CD4-positive, CD25-positive, alpha-beta regulatory T cell (primary cell): ENCODE measurements around the gene TFCP2L1. TPM values are rescaled to one million over a fixed set of nuclear protein-coding genes. Genes with fewer than 3 reads are reported as not detected.

Experiments used
- ATAC-seq, 2 donors: fragments of 150-1000 bp; cut with Tn5 transposase; one replicate each; pipeline ENCODE4 v1.10.0; 2021; ENCODE audit warnings: low read depth in 2 of 2, moderate number of reproducible peaks in 2 of 2, moderate library complexity in 1 of 2
- DNase-seq, 3 donors: peaks; one replicate each; pipeline versions ENCODE4 v3.0.0 to v3.0.0-alpha.2; 2012 to 2022; ENCODE audit warnings: mixed read lengths in 1 of 3
- H3K27ac ChIP-seq: one replicate; pipeline ENCODE4 v1.7.0; 2013; ENCODE audit warnings: mild to moderate bottlenecking, low read length; ENCODE audit not compliant: insufficient read depth, poor library complexity, severe bottlenecking
- H3K27me3 ChIP-seq: one replicate; pipeline ENCODE4 v1.7.0; 2013; ENCODE audit warnings: low read length; ENCODE audit not compliant: control insufficient read depth, insufficient read depth
- H3K36me3 ChIP-seq: one replicate; pipeline ENCODE4 v1.7.0; 2013; ENCODE audit warnings: mild to moderate bottlenecking, low read length, moderate library complexity; ENCODE audit not compliant: control insufficient read depth, insufficient read depth
- H3K4me1 ChIP-seq: 2 replicates; pipeline ENCODE4 v1.7.0; 2013; ENCODE audit warnings: mild to moderate bottlenecking, low read length; ENCODE audit not compliant: insufficient read depth, control insufficient read depth, poor library complexity, severe bottlenecking
- H3K4me3 ChIP-seq: one replicate; pipeline ENCODE4 v1.7.0; 2013; ENCODE audit warnings: low read depth, mild to moderate bottlenecking, low read length, moderate library complexity
- H3K9me3 ChIP-seq, 2 experiments: 1 replicate in 1 of 2; 2 replicates in 1 of 2; pipeline ENCODE4 v1.7.0; 2013; ENCODE audit warnings: low read length in 2 of 2, mild to moderate bottlenecking in 1 of 2, moderate library complexity in 1 of 2; ENCODE audit not compliant: control insufficient read depth in 2 of 2
- H3K27ac Mint-ChIP-seq, 3 donors: one replicate each; pipeline ENCODE4 v1.8.0; 2020 to 2022; ENCODE audit warnings: mild to moderate bottlenecking in 3 of 3, mixed read lengths in 3 of 3, moderate library complexity in 2 of 3
- H3K27me3 Mint-ChIP-seq: one replicate; pipeline ENCODE4 v1.8.0; 2022; ENCODE audit warnings: mild to moderate bottlenecking, mixed read lengths
- H3K36me3 Mint-ChIP-seq: one replicate; pipeline ENCODE4 v1.8.0; 2020; ENCODE audit warnings: mixed read lengths
- H3K4me1 Mint-ChIP-seq, 4 donors: one replicate each; pipeline ENCODE4 v1.8.0; 2020 to 2022; ENCODE audit warnings: mixed read lengths in 4 of 4, mild to moderate bottlenecking in 1 of 4
- H3K4me3 Mint-ChIP-seq, 4 donors: one replicate each; pipeline ENCODE4 v1.8.0; 2020 to 2022; ENCODE audit warnings: mild to moderate bottlenecking in 4 of 4, mixed read lengths in 4 of 4, moderate library complexity in 3 of 4
- H3K9me3 Mint-ChIP-seq, 7 donors: one replicate each; pipeline ENCODE4 v1.8.0; 2020 to 2022; ENCODE audit warnings: mixed read lengths in 7 of 7, mild to moderate bottlenecking in 3 of 7, moderate library complexity in 2 of 7
- polyA plus RNA-seq, 4 donors: library from polyadenylated mRNA; unstranded; fragments of 300-500 nt; fragmentation: Illumina TruSeq; gene quantifications; one replicate each; pipeline ENCODE4 v1.2.3, GENCODE V29; 2021
- total RNA-seq: library from RNA; stranded (reverse); gene quantifications from one replicate; pipeline ENCODE4 v1.2.3, GENCODE V29; 2022

The TFCP2L1 gene
- total and polyA plus RNA-seq, 5 donors from 2014 or later, result 0.05 TPM; not detected in 4

DNA sequence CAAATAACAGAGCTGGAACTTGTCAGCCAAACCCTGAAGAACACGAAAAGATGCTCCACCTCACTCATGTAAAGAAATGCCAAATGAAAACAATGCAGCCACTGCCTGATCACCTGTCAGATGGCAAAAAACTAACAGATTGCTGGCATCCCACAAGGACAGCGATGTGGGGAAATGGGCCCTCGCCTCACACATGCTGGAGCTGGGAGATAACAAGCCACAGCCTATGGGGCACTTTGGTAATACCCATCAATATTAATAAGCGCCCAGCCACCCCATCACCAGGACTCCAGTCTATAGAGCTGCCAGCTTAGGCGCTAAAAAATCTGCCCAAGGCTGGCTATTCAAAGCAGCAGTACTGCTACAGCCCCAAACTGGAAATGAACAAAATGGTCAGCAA lies 27.0 kb downstream of the TFCP2L1 start:
- no peaks in the 10 kb centered on the region for H3K9me3 ChIP-seq
- H3K27ac Mint-ChIP-seq, result no peak overlapping the region
- no peaks in the 10 kb centered on the region for H3K9me3 Mint-ChIP-seq
- peaks cover 4% of the 10 kb centered on the region for H3K27me3 Mint-ChIP-seq
- no peaks in the 10 kb centered on the region for H3K36me3 ChIP-seq
- ATAC-seq, result no peak
- no peak overlapping the region for H3K27ac ChIP-seq
- no peak overlapping the region for H3K4me3 ChIP-seq
- H3K4me1 Mint-ChIP-seq, result no peaks in the 10 kb centered on the region
- no peak overlapping the region for H3K4me3 Mint-ChIP-seq
- DNase-seq, result no peak
- H3K27me3 ChIP-seq, result no peaks in the 10 kb centered on the region
- H3K4me1 ChIP-seq, result no peaks in the 10 kb centered on the region
- no peaks in the 10 kb centered on the region for H3K36me3 Mint-ChIP-seq

DNA sequence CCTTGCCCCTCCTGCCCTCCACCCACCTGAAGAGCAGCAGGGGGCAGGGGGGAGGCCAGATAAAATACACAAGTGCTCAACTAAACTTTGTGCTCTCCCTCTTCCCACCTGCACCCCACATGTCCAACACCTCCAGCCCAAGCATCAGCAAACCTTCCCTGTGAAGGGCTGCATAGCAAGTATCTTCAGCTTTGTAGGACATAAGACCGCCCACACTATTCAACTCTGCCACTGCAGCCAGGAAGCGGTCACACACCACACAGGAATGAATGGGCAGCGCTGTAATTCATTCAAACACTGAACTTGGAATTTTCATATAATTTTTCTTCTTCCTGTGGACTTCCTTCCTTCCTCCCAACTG lies 27.5 kb downstream of the TFCP2L1 start:
- H3K36me3 Mint-ChIP-seq, result no peaks in the 10 kb centered on the region
- H3K36me3 ChIP-seq, result no peaks in the 10 kb centered on the region
- no peak overlapping the region for H3K27ac Mint-ChIP-seq
- ATAC-seq (no peak), DNase-seq (no peak)
- H3K4me1 ChIP-seq, result no peaks in the 10 kb centered on the region
- H3K4me3 ChIP-seq, result no peak overlapping the region
- no peaks in the 10 kb centered on the region for H3K9me3 ChIP-seq
- H3K4me1 Mint-ChIP-seq, result no peaks in the 10 kb centered on the region
- peaks cover 4% of the 10 kb centered on the region for H3K27me3 Mint-ChIP-seq
- no peaks in the 10 kb centered on the region for H3K27me3 ChIP-seq
- H3K9me3 Mint-ChIP-seq, result no peaks in the 10 kb centered on the region
- no peak overlapping the region for H3K27ac ChIP-seq
- no peak overlapping the region for H3K4me3 Mint-ChIP-seq

DNA sequence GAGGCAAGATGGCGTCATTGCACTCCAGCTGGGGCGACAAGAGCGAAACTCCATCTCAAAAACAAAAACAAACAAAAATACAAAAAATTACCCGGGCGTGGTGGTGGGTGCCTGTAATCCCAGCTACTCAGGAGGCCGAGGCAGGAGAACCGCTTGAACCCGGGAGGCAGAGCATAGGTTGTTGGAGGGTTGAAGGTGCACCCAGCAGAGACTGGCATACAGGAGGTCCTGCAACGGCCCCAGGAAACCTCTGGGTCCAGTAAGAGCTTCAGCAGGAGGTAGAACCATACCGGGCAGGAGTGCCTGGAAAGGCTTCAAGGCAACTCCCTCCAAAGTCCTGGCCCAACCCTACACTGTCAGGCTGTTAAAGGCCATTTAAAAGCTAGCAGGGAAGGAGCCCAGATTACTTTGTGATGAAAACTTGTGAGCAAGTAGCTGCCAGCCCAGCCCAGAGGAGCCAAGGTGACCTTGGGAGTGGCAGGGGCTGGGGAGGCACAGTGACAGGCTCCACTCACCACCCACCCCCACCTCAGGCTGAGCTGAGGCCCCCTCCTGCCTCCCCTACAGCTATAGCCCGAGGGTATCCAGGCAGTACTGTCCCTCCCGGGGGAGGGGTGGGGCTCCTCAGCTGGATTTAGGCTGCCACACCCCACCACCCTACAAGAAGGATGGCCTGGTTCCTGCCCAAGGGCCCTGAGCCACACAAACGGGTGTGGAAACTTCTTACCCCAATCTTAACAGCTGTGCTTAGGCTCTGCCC lies 28.1 kb downstream of the TFCP2L1 start:
- Histone ChIP-seq H3K4me1 (no peaks in the 10 kb centered on the region), H3K27ac (no peak overlapping the region), H3K9me3 (no peaks in the 10 kb centered on the region), H3K36me3 (no peaks in the 10 kb centered on the region), H3K4me3 (no peak overlapping the region), H3K27me3 (no peaks in the 10 kb centered on the region)
- no peaks in the 10 kb centered on the region for H3K36me3 Mint-ChIP-seq
- H3K4me1 Mint-ChIP-seq, result no peaks in the 10 kb centered on the region
- H3K9me3 Mint-ChIP-seq, result no peaks in the 10 kb centered on the region
- ATAC-seq, result no peak
- no peak for DNase-seq
- H3K27ac Mint-ChIP-seq, result no peak overlapping the region
- no peak overlapping the region for H3K4me3 Mint-ChIP-seq
- H3K27me3 Mint-ChIP-seq, result peaks cover 4% of the 10 kb centered on the region

DNA sequence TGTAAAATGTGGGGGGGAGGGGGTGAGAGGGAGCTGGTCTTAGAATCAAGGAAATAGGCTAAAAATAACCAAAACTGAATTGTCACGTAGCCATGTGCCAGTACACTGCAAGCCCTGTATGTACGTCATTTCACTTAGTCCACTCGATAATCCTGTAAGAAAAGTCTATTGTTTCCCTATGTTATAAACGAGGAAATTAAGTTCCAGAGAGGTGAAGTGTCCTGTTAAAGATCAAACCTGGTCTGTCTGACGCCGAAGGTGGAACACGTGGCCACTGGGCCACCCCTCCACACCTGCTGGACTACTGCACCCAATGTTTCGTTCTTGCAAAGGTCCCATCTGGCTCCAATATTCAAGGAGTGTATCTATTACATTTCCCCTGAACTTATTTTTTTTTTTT lies 29.6 kb downstream of the TFCP2L1 start:
- no peak for DNase-seq
- Histone ChIP-seq H3K27ac (no peak overlapping the region), H3K36me3 (no peaks in the 10 kb centered on the region), H3K4me1 (no peaks in the 10 kb centered on the region), H3K4me3 (no peak overlapping the region), H3K27me3 (no peaks in the 10 kb centered on the region), H3K9me3 (no peaks in the 10 kb centered on the region)
- Mint-ChIP-seq H3K27ac (no peak overlapping the region), H3K36me3 (no peaks in the 10 kb centered on the region), H3K4me3 (no peak overlapping the region), H3K4me1 (no peaks in the 10 kb centered on the region), H3K9me3 (no peaks in the 10 kb centered on the region), H3K27me3 (no peaks in the 10 kb centered on the region)
- ATAC-seq, result no peak

DNA sequence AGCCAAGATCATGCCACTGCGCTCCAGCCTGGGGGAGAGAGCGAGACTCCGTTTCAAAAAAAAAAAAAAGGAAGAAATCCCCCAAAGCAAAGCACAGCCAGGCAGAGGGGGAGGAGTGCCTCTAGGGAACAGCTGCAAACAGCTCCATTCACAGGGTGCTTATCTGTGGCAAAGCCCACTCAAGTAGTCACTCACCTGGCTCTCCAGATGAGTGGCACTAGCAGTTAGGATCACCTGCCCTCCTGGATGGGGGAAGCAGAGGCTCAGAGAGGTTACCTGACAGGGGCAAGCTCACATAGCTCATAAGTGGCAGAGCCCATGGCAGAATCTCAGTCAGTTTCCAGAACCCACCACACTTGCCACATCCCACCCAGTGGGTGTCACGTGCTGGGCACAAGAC lies 30.3 kb downstream of the TFCP2L1 start:
- Histone ChIP-seq H3K9me3 (no peaks in the 10 kb centered on the region), H3K36me3 (no peaks in the 10 kb centered on the region), H3K27ac (no peak overlapping the region), H3K4me3 (no peak overlapping the region), H3K27me3 (no peaks in the 10 kb centered on the region), H3K4me1 (no peaks in the 10 kb centered on the region)
- H3K27ac Mint-ChIP-seq, result no peak overlapping the region
- ATAC-seq (no peak), DNase-seq (no peak)
- no peaks in the 10 kb centered on the region for H3K9me3 Mint-ChIP-seq
- H3K4me1 Mint-ChIP-seq, result no peaks in the 10 kb centered on the region
- H3K4me3 Mint-ChIP-seq, result no peak overlapping the region
- no peaks in the 10 kb centered on the region for H3K36me3 Mint-ChIP-seq
- H3K27me3 Mint-ChIP-seq, result no peaks in the 10 kb centered on the region

DNA sequence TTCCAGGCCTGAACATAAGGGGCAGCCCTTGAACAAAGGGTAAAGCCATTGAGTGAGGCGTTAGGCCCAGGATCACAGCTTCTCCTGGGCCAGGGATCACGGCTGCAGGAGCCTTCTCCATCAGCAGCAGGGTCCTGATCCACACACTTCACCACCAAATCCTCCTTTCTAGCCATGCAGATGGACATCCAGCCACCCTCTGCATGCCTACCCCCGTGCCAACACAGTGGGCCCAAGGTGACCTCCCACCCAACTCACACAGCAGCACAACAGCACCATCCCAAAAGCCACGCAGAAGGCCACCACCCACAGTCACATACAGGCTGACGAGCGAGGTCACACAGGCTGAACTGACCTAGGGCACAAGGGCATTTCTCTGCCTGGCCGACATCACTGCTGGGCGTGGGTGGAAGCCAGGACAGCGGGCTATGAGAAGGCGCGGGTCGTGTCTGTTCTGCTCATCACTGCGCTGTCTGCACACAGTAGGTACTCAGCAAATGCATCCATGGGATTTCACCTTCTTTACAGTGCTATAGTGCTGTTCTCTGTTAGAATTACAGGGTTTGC lies 31.2 kb downstream of the TFCP2L1 start:
- DNase-seq (no peak), ATAC-seq (no peak)
- Histone ChIP-seq H3K4me1 (no peaks in the 10 kb centered on the region), H3K27me3 (no peaks in the 10 kb centered on the region), H3K9me3 (no peaks in the 10 kb centered on the region), H3K36me3 (no peaks in the 10 kb centered on the region), H3K27ac (no peak overlapping the region), H3K4me3 (no peak overlapping the region)
- Mint-ChIP-seq H3K9me3 (no peaks in the 10 kb centered on the region), H3K4me1 (no peaks in the 10 kb centered on the region), H3K27me3 (no peaks in the 10 kb centered on the region), H3K27ac (no peak overlapping the region), H3K4me3 (no peak overlapping the region), H3K36me3 (no peaks in the 10 kb centered on the region)

DNA sequence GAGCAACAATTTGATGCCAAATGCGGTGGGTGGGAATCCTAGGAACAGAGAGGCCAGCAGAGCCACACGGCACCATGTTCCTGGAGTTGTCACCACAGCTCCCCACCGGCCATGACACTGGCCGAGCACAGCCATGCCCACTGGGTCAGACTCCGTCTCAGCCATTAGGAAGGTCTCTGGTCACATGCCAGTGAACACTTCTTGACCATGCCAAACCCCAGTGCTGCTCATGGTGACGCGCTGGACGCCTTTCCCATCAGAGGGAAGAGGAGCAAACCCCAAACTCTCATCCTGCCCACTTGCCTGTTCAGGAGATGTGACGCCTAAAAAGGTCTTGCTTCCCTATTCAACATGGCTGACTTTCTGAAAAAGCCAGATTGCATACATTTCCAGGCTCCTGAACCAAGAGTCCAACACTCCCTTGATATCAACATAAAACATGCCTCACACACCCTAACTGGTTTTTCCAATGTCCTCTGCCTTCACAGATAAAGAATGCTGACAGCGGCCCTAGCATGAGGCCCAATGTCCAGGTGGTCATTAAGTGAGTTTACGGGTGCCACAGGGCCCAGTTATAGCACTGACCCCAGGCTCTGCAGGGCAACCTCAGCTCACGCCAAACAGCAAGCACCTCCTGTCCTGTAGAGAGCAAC lies 31.9 kb downstream of the TFCP2L1 start:
- Mint-ChIP-seq H3K4me1 (no peaks in the 10 kb centered on the region), H3K9me3 (no peaks in the 10 kb centered on the region), H3K27me3 (no peaks in the 10 kb centered on the region), H3K4me3 (no peak overlapping the region), H3K36me3 (no peaks in the 10 kb centered on the region), H3K27ac (no peak overlapping the region)
- H3K36me3 ChIP-seq, result no peaks in the 10 kb centered on the region
- no peak overlapping the region for H3K27ac ChIP-seq
- H3K27me3 ChIP-seq, result no peaks in the 10 kb centered on the region
- no peaks in the 10 kb centered on the region for H3K4me1 ChIP-seq
- ATAC-seq (no peak), DNase-seq (no peak)
- no peak overlapping the region for H3K4me3 ChIP-seq
- H3K9me3 ChIP-seq, result no peaks in the 10 kb centered on the region

DNA sequence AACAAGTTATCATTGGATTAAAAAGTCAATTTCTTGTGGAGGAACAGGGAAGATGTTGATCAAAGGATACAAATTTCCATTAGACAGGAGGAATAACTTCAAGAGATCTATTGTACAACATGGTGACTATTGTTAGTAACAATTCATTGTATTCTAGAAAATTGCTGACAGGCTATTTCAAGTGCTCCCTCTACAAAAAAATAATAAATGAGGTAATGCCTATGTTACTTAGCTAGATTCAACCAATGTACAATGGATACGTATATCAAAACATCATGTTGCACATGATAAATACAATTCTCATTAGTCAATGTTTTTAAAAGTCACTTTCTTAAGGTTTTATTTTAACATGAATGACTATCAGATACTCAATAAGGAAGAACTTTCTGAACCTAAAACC lies 33.5 kb downstream of the TFCP2L1 start:
- peaks cover 5% of the 10 kb centered on the region for H3K27me3 Mint-ChIP-seq
- Histone ChIP-seq H3K9me3 (no peaks in the 10 kb centered on the region), H3K36me3 (no peaks in the 10 kb centered on the region), H3K4me1 (no peaks in the 10 kb centered on the region), H3K27me3 (no peaks in the 10 kb centered on the region), H3K4me3 (no peak overlapping the region), H3K27ac (no peak overlapping the region)
- no peaks in the 10 kb centered on the region for H3K4me1 Mint-ChIP-seq
- no peaks in the 10 kb centered on the region for H3K36me3 Mint-ChIP-seq
- DNase-seq (no peak), ATAC-seq (no peak)
- H3K4me3 Mint-ChIP-seq, result no peak overlapping the region
- peaks cover 0 to 1% (median 0%) of the 10 kb centered on the region in 7 donors for H3K9me3 Mint-ChIP-seq
- no peak overlapping the region for H3K27ac Mint-ChIP-seq
